PC-9 (cell line): Measurements from ENCODE around the gene OPTN.

Experiments used
- CTCF ChIP-seq: fragments of 200-600 bp; sonication (generic); conservative IDR thresholded peaks from 2 replicates; pipeline ENCODE4 v1.6.1; 2017; ENCODE audit warnings: mixed run types, antibody characterized with exemption, mild to moderate bottlenecking, moderate library complexity
- EZH2 ChIP-seq: fragments of 200-600 bp; sonication (generic); IDR thresholded peaks from 2 replicates; pipeline ENCODE4 v1.8.0; 2017; ENCODE audit warnings: antibody characterized with exemption, low read depth

DNA sequence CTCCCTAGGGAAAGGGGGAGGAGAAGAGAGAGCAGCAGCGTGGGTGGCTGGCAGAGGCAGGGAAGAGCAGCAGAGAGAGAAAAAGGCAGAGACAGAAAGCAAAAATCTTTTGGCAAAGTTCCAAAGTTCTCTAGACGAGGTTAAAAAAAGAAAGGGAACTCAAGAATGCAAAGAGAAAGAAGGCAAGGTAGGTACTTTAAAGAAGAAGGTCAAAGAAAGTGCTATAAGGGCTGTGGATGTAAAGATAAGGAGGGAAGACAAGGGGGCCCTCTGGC, 20.2 kb upstream of the OPTN start:
- no peak for TF ChIP-seq CTCF
- TF ChIP-seq EZH2: no peak
